Spleen (tissue), 7 donors: ENCODE measurements around the gene LRRC30.

ENCODE experiments used
- POLR2A ChIP-seq, 3 donors: fragments of 450-650 bp; IDR thresholded peaks; one replicate each; pipeline ENCODE4 v1.5.1; 2017; ENCODE audit warnings: antibody characterized with exemption in 3 of 3, mild to moderate bottlenecking in 1 of 3
- POLR2AphosphoS5 ChIP-seq, 3 donors: sonication (generic); formaldehyde crosslinking; IDR thresholded peaks; one replicate each; pipeline ENCODE4 v1.5.1; 2017; ENCODE audit warnings: antibody characterized with exemption in 3 of 3
- TF ChIP-seq, protein P1 (sequence below), 11 experiments: fragments of 200-600 bp in 7 of 11; fragments of 450-650 bp in 4 of 11; sonication (generic) in 4 of 11; IDR thresholded peaks in 8 of 11; conservative IDR thresholded peaks in 3 of 11; 1 replicate in 7 of 11; 2 replicates in 4 of 11; pipeline versions ENCODE4 v1.4.0 to v1.8.0; 2016 to 2021; ENCODE audit warnings: antibody characterized with exemption in 11 of 11, inconsistent platforms in 4 of 11, mild to moderate bottlenecking in 1 of 11
- donor health status: DM: no; HTN: no; CAD: no; lungs with moderate emphysema.
- donor health status: DM: no; HTN: no; CAD: no.
- donor health status: DM: no; HTN: no; CAD: no.

DNA sequence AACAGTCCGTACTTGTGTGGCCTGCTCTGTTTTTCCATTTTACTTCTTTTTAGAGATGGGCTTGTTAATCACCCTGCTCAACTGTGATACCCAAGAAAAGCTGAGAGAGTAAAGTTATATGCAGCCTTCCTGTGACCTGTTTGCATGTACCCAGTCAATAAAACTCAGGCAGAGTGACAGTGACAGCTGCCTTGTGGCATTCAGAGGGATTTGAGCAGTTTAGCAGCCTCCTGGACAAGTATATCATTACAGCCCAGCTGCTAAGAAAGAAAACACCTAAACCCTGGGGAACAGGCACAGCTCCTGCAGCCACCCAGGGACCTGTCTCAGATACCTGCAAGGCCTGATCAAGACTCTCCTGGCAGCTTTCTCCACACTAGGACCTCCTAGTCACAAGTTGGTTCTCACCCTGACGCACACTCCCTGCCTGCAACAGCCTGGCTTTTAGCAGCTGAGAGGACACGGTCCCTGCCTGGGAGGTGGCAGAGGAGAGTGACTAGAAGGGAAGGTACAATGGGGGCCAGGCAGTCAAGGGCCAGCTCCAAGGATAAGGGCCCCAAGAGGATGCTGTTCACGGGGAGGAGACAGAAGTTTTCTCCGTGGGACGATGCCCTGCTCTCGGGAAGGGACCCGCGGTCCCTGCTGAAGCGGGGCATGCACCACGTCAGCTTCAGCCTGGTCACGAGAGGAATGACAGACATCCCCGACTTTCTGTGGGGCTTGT lies at the start of gene LRRC30:
- TF ChIP-seq, protein P1, sequence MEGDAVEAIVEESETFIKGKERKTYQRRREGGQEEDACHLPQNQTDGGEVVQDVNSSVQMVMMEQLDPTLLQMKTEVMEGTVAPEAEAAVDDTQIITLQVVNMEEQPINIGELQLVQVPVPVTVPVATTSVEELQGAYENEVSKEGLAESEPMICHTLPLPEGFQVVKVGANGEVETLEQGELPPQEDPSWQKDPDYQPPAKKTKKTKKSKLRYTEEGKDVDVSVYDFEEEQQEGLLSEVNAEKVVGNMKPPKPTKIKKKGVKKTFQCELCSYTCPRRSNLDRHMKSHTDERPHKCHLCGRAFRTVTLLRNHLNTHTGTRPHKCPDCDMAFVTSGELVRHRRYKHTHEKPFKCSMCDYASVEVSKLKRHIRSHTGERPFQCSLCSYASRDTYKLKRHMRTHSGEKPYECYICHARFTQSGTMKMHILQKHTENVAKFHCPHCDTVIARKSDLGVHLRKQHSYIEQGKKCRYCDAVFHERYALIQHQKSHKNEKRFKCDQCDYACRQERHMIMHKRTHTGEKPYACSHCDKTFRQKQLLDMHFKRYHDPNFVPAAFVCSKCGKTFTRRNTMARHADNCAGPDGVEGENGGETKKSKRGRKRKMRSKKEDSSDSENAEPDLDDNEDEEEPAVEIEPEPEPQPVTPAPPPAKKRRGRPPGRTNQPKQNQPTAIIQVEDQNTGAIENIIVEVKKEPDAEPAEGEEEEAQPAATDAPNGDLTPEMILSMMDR (IDR thresholded peaks at IDR 0.05 in 8 of 11, conservative IDR thresholded peaks at IDR 0.05 in 3 of 11) = no peak
- TF ChIP-seq POLR2A (IDR thresholded peaks at IDR 0.05) (no peak), POLR2AphosphoS5 (IDR thresholded peaks at IDR 0.05) (no peak)
